EL (cell line): Measurements from ENCODE around the gene NTPCR.

Source experiments
- DNase-seq: peaks from one replicate; pipeline ENCODE4 v3.0.0-alpha.2; 2016

The NTPCR gene

GRCh38 chr1:232964601-232965000 lies 14.2 kb downstream of the NTPCR start:
- no peak for DNase-seq

DNA sequence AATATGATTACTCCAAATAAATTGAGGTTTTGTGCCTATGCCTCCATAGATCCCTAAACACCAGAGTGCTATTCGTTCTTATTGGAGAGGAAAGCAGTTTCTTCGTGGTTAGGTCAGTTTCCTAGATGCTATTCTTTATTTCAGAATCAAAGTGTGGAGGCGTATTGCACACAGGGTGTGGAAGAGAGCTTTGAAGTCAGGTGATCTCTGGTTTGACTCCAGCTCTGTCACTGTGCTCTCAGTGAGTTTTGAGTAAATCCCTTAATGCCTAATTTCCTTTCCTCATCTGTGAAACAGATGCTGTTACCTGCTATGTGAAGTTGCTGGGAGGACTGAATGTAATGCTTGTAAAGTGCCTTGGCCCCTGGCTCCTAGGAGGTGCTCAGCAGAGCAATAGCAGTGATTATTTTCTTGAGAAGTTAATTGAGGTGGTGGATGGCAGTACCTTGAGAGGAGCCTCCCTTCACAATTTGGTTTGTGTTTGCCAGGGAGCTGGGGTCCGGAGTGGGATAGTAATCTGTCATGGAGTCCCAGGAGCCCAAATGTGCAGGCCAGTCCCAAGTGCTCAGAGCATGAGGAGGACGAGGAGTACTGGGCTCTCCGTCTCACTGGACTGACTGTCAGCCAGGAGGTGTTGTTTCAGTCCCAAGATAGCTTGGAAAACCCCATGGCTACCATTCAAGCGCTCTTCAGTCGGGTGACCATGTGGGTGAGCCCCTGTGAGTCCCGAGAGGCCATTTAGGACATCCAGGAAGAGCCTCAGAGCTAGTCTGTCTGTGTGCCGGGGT lies 14.9 kb downstream of the NTPCR start:
- DNase-seq, result no peak

GRCh38 chr1:232965912-232966217 lies 15.5 kb downstream of the NTPCR start:
- no peak for DNase-seq

- DNase-seq, result no peak
These were observed 16.3 kb downstream of the NTPCR start for GRCh38 chr1:232966663-232967062.

DNA sequence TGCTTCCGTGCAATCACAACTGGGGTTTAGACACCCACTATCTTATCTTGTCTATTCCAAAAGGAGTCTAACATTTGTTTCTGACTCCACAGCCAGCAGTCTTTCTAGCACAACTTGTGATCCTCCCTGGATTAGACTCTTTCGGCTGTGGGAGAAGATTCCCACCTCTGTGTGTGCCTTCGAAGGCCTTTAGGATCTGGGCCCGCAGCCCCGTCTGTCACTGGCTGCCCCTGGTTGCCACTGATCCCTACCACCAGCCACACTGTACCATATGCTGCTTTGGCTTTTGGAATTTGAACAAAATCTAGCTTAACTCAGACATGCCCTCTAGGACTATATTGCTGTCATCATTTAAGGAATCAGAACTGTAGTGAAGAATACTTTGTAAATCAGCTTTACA lies 18.0 kb downstream of the NTPCR start:
- no peak for DNase-seq

- DNase-seq, result peak; percentile 35
These were observed 18.6 kb downstream of the NTPCR start for GRCh38 chr1:232968965-232969364.

- DNase-seq, result no peak
These were observed 19.4 kb downstream of the NTPCR start for GRCh38 chr1:232969799-232970198.

GRCh38 chr1:232970508-232970907 lies 20.1 kb downstream of the NTPCR start:
- no peak for DNase-seq

DNA sequence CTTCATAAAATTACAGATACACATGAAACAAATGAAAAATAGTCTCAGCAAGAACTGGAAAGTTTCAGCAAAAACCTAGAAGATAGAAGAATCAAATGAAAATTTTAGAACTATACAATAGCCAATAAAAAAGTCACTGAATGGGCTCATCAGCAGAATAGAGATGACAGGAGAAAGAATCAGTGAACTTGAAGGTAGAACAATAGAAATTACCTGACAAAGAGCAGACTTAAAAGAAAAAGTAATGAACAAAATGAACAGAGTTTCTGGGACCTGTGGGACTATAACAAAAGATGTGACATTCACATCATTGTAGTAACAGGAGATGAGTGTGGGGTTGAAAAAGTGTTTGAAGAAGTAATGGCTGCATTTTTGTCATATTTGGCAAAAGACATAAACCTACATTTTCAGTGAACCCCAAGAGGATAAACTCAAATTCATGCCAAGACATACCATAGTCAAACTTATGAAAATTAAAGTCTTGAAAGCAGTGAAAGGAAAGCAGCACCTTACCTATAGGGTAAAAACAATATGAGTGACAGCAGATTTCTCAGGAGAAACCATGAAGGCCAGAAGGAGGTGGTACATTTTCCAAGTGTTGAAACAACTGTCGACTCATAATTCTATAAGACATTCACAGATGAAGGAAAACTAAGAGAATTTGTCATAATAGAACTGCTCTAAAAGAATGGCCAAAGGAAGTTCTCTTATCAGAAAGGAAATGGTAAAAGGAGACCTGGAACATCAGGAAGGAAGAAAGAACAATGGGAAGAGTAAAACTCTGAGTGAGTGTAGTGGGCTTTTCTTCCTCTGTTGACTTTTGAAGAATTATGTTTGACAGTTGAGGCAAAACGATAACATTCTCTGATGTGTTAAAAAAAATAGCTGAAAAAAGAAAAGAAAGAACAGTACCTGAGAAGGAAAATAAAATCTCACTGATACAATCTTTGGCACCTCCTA lies 23.5 kb downstream of the NTPCR start:
- DNase-seq, result no peak

DNA sequence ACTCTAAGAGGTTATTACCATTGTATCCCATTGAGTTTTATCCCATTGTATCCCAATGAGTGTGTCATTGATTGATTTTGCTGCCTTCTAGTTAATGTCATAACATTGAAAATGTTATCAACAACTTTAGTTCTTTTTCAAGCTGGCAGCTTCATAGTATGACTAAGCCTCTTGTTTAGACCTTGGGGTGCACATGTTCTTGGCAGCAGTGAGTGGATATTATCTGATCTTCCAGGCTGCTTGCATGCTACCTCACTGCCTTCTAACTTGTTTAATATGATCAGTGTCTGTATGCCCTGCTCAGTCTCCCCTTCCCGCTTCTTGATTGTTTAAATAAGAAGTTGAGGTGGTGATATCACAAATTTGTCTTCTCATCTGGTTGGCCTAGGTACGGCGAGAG lies 24.6 kb downstream of the NTPCR start:
- DNase-seq, result peak; percentile 13

- no peak for DNase-seq
These were observed 27.8 kb downstream of the NTPCR start for GRCh38 chr1:232978091-232978634.

DNA sequence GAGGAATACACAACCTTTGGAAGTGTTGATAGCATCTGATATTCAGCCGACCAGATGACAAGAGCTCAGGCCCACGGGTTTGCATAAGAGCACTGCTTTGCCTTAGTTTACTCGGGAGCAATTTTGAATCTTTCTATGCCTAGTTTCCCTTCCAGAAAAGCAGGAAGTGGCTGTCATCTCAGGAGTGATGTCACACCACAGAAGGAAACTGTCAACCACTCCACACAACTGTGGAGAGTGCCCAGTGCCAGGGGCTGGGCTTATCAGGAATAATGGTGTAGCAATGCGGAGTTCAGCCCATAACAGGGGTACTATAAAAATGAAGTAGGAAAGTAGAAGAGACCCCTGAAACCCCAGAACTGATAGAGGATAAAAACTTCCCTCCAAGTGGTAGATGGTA lies 28.4 kb downstream of the NTPCR start:
- DNase-seq, result no peak

DNA sequence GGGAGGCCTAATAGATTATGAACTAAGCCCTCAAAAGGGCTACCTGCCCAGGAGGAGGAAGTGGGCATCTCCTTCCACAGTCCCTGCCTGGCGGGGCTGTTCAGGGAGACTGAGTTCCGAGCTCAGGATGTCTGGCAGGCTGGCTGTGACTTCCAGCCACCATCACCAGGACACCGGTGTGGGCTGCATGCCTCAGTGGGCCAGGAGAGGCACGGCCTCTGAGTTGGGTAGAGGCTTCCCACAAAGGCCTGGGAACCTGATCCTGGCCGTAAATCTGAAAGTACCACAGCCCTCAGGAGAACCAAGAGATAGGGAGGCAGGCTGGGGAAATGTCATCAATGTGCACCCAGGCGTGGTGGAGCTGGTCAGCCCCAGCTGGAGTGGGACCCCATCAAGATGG lies 29.1 kb downstream of the NTPCR start:
- no peak for DNase-seq

GRCh38 chr1:232980355-232980978 lies 30.1 kb downstream of the NTPCR start:
- peak; percentile 35 for DNase-seq

GRCh38 chr1:232980986-232981560 lies 30.7 kb downstream of the NTPCR start:
- DNase-seq, result no peak

GRCh38 chr1:232982238-232982944 lies 32.0 kb downstream of the NTPCR start:
- peak; percentile 86 for DNase-seq

DNA sequence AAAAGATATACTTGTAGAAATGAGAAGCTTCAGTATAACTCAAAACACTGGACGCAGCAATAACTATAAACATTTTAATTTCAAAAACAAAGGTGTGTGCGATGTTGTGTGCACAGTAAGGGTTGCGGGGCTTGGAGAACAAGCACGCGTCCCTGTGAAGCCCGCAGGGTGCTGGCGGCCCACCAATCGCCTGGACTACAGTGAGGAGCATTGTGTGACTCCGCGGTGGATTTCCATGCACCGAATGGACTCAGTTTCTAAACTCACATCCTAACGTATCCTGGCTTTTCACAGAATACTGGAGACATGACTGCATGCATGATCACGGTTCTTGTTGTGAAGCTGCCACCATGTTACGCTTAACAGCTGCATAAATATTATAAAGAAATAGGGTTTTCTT lies 33.0 kb downstream of the NTPCR start:
- DNase-seq, result no peak

GRCh38 chr1:232983817-232984567 lies 33.6 kb downstream of the NTPCR start:
- DNase-seq, result no peak

GRCh38 chr1:232984577-232985425 lies 34.4 kb downstream of the NTPCR start:
- DNase-seq, result no peak

DNA sequence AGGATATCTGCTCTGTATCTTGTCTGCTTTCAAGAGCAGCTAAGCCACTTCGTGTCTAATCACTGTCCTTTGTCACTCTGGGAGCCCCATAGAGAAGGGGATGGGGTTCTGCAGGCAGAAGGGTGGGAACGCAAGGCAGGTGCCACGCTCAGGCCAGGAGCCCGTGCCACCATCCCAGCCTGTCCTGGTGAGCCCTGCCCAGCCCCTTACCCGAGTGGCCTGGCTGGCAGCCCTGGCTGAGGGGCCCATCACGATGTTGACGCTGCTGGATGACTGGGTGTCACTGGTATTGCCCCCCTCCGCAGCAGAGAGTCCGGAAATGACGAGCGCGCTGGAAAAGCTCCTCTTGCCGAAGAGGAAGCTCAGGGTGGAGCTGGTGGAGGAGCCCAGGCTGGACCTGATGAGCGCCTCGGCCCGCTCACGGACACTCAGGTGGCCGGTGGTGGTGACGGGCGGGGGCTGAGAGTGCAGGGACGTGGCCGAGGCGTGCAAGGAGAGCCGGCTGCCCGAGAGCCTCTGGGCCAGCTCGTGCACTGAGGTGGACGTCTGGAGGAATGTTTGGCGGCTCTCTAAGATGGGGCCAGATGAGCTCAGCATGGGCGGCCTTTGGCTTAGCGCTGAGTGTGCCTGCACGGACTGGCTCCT lies 35.6 kb downstream of the NTPCR start:
- DNase-seq, result no peak
